ENCODE data around the gene ATXN1. TPM values are rescaled to one million over a fixed set of nuclear protein-coding genes. Genes with fewer than 3 reads are reported as not detected.

Gene ATXN1
- total and polyA plus RNA-seq, 2 of the 8 experiments (the other 6 are each of a cell fraction or from before 2014, with no cell fraction given), result 1.6 to 4.0 TPM

GRCh38 chr6:16735014-16735413 is 26.2 kb downstream of the ATXN1 start:
- no peak overlapping the region for H2BK12ac ChIP-seq (ENCODE audit: low read depth, low read length)
- H3K27me3 ChIP-seq (replicated peaks in 1 of 4; ENCODE audit: control insufficient read depth in 3 of 4, extremely low read depth in 1 of 4, insufficient read depth in 3 of 4, low read length in 3 of 4), result no peaks in the 10 kb centered on the region
- no peak overlapping the region for H2AFZ ChIP-seq (ENCODE audit: low read length)
- H2BK5ac ChIP-seq (ENCODE audit: low read depth, low read length), result no peak overlapping the region
- H3K56ac ChIP-seq (replicated peaks; ENCODE audit: insufficient read length, low read depth, low read length), result no peak overlapping the region
- no peak overlapping the region for H2BK15ac ChIP-seq (ENCODE audit: low read length)
- no peak overlapping the region for H3K4ac ChIP-seq (replicated peaks; ENCODE audit: insufficient read length, low read depth, low read length)
- H3K9ac ChIP-seq (replicated peaks in 1 of 4; ENCODE audit: extremely low read depth in 1 of 4, low read depth in 3 of 4, low read length in 3 of 4), result no peak overlapping the region
- H3K4me3 ChIP-seq (ENCODE audit: extremely low read depth in 1 of 4, insufficient read depth in 2 of 4, low read depth in 3 of 4, low read length in 4 of 4), result no peak overlapping the region
- H3K18ac ChIP-seq (ENCODE audit: extremely low read depth, low read length), result no peak overlapping the region
- H4K20me1 ChIP-seq (replicated peaks in 1 of 2; ENCODE audit: control insufficient read depth in 1 of 2, insufficient read depth in 2 of 2, low read length in 2 of 2), result no peaks in the 10 kb centered on the region
- no peak overlapping the region for H3K27ac ChIP-seq (ENCODE audit: low read depth, low read length)
- no peak overlapping the region for H4K8ac ChIP-seq (ENCODE audit: extremely low read depth, insufficient read depth, low read length)
- no peak overlapping the region for H2BK120ac ChIP-seq (replicated peaks; ENCODE audit: low read depth, low read length)
- H2BK20ac ChIP-seq (ENCODE audit: low read length), result no peak overlapping the region
- WGBS, 2 experiments (ENCODE audit: extremely low coverage in 1 of 2, insufficient coverage in 1 of 2, insufficient read length in 1 of 2, insufficient replicate concordance in 2 of 2, low coverage in 1 of 2, low lambda C conversion rate in 2 of 2, missing lambda C conversion rate in 1 of 2), result 91% methylated on average over 2 of the region's 2 CpGs; no CpG with 5 or more reads in 1 of the 2 experiments
- H3K4me2 ChIP-seq (ENCODE audit: insufficient read depth in 1 of 2, low read depth in 2 of 2, low read length in 2 of 2), result no peak overlapping the region
- H4K5ac ChIP-seq (ENCODE audit: insufficient read length, low read depth, low read length), result no peak overlapping the region
- H4K91ac ChIP-seq (replicated peaks; ENCODE audit: insufficient read length, low read length), result no peak overlapping the region
- no peaks in the 10 kb centered on the region for H3K23me2 ChIP-seq (ENCODE audit: low read depth, low read length)
- no peak for TF ChIP-seq RFX5 (IDR thresholded peaks at IDR 0.05; ENCODE audit: borderline replicate concordance, low read depth, low read length)
- TF ChIP-seq KDM5A (IDR thresholded peaks at IDR 0.05; ENCODE audit: low read length), result no peak
- no peak for TF ChIP-seq PHF8 (conservative IDR thresholded peaks at IDR 0.05; ENCODE audit: low read depth, low read length)
- TF ChIP-seq RNF2 (IDR thresholded peaks at IDR 0.05; ENCODE audit: borderline replicate concordance, low read depth, low read length, missing control alignments, poor library complexity, severe bottlenecking), result no peak
- TF ChIP-seq E2F6 (IDR thresholded peaks at IDR 0.05), result no peak
- TF ChIP-seq ATF2 (IDR thresholded peaks at IDR 0.05; ENCODE audit: low read length), result no peak
- no peaks in the 10 kb centered on the region for H3K9me3 ChIP-seq (ENCODE audit: insufficient read depth in 2 of 2, low read depth in 1 of 2, low read length in 1 of 2)
- POLR2A ChIA-PET (ENCODE audit: partially characterized antibody), result no interaction called here
- no peak overlapping the region for H2AK5ac ChIP-seq (ENCODE audit: low read depth, low read length)
- H3K36me3 ChIP-seq (ENCODE audit: control insufficient read depth in 2 of 4, insufficient read depth in 4 of 4, low read length in 3 of 4), result no peaks in the 10 kb centered on the region
- no peaks in the 10 kb centered on the region for H3K79me2 ChIP-seq (ENCODE audit: control insufficient read depth in 1 of 2, insufficient read depth in 2 of 2, low read length in 2 of 2)
- no peaks in the 10 kb centered on the region for H3K79me1 ChIP-seq (ENCODE audit: low read depth, low read length)
- H3K14ac ChIP-seq (ENCODE audit: insufficient read length), result no peak overlapping the region
- CTCF ChIA-PET (ENCODE audit: partially characterized antibody), result no interaction called here
- no peak overlapping the region for H3K23ac ChIP-seq (ENCODE audit: insufficient read length)
- FAIRE-seq, result no peak
- H3K4me1 ChIP-seq (replicated peaks in 1 of 4; ENCODE audit: control insufficient read depth in 3 of 4, insufficient read depth in 4 of 4, low read length in 3 of 4), result no peaks in the 10 kb centered on the region; a peak in 1 of 7 replicates
- DNase-seq (ENCODE audit: low read depth in 1 of 2, low spot score in 2 of 2), result no peak
